Body of pancreas (tissue), 4 donors: ENCODE data around the gene MOG. TPM values are rescaled to one million over a fixed set of nuclear protein-coding genes. Genes with fewer than 3 reads are reported as not detected.

ENCODE experiments used
- ATAC-seq: fragments of 150-250 bp; one replicate; pipeline ENCODE4 v1.9.1; 2016
- DNase-seq, 4 donors: peaks; one replicate each; pipeline ENCODE4 v3.0.0-alpha.2; 2019
- H3K27ac ChIP-seq, 4 donors: fragments of 200-600 bp; sonication (generic); 1 replicate in 3 of 4; 2 replicates in 1 of 4; pipeline versions ENCODE4 v1.5.1 to v1.6.1; 2016 to 2019; ENCODE audit warnings: mild to moderate bottlenecking in 1 of 4, mixed read lengths in 1 of 4, moderate library complexity in 1 of 4
- H3K27me3 ChIP-seq, 2 donors: fragments of 200-600 bp; sonication (generic); one replicate each; pipeline ENCODE4 v1.6.0; 2016; ENCODE audit warnings: mild to moderate bottlenecking in 1 of 2
- H3K36me3 ChIP-seq, 2 donors: fragments of 200-600 bp; sonication (generic); replicated peaks in 1 of 2; 2 replicates each; pipeline ENCODE4 v1.5.1; 2016; ENCODE audit warnings: low read depth in 2 of 2; ENCODE audit not compliant: insufficient read depth in 1 of 2
- H3K4me1 ChIP-seq: fragments of 200-600 bp; sonication (generic); one replicate; pipeline ENCODE4 v1.6.0; 2016
- H3K4me3 ChIP-seq, 2 donors: fragments of 200-600 bp; sonication (generic); 1 replicate in 1 of 2; 2 replicates in 1 of 2; pipeline ENCODE4 v1.5.1; 2016 to 2019
- H3K9me3 ChIP-seq, 3 donors: fragments of 200-600 bp; sonication (generic); 1 replicate in 2 of 3; 2 replicates in 1 of 3; pipeline ENCODE4 v1.5.1; 2016
- CTCF ChIP-seq, 7 experiments: fragments of 450-650 bp in 4 of 7; fragments of 200-600 bp in 3 of 7; sonication (generic) in 3 of 7; IDR thresholded peaks; one replicate each; pipeline ENCODE4 v1.5.1; 2016 to 2019; ENCODE audit warnings: antibody characterized with exemption in 7 of 7
- POLR2A ChIP-seq, 3 donors: fragments of 450-650 bp; IDR thresholded peaks; one replicate each; pipeline ENCODE4 v1.6.1; 2016; ENCODE audit warnings: antibody characterized with exemption in 3 of 3, mild to moderate bottlenecking in 2 of 3
- WGBS, 2 donors: methylation state at CpG; one replicate each; pipeline ENCODE4 v1.1.5; 2017; 5-methylcytosine and 5-hydroxymethylcytosine counted together
- intact Hi-C: fragments of 100-400 bp; cut with DNase I; formaldehyde crosslinking; loops from one replicate; pipeline ENCODE4 v1.15.1; 2023
- total RNA-seq, 2 donors: library from RNA; depleted of rRNA; stranded (reverse); fragments of >200 nt; gene quantifications; one replicate each; pipeline ENCODE4 v1.1.0, GENCODE V29; 2016

MOG gene
- total RNA-seq, 2 donors from 2014 or later, result not detected

DNA sequence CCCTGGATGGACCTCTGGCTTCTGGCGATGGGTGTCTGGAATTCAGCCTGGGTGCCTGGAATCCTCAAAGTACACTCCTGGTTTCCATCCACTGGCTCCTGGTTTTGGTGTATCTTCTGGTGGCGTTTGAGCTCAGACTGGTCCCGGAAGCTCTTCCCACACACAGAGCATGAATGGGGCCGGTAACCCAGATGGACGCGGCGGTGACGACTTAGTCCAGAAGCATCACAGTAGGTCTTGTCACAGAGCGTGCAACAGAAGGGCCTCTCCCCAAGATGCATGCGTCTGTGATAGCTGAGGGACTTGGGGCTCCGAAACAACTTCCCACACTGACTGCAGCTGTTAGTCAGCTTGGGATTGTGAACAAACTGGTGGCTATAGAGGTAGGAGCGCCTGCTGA lies 16.3 kb downstream of the MOG start:
- intact Hi-C loops, result no loop called here
- H3K27ac ChIP-seq, result no peak overlapping the region
- 88% methylated on average over 12 of the region's 12 CpGs for WGBS, 2 donors
- H3K9me3 ChIP-seq, result no peaks in the 10 kb centered on the region
- TF ChIP-seq POLR2A (IDR thresholded peaks at IDR 0.05), result no peak
- TF ChIP-seq CTCF (IDR thresholded peaks at IDR 0.05), result no peak
- ATAC-seq (no peak), DNase-seq (no peak)
- no peaks in the 10 kb centered on the region for H3K27me3 ChIP-seq
- no peaks in the 10 kb centered on the region for H3K4me1 ChIP-seq
- H3K36me3 ChIP-seq, result no peaks in the 10 kb centered on the region
- no peak overlapping the region for H3K4me3 ChIP-seq

GRCh38 chr6:29674008-29674407 lies 17.1 kb downstream of the MOG start:
- Histone ChIP-seq H3K4me1 (no peaks in the 10 kb centered on the region), H3K27ac (no peak overlapping the region), H3K9me3 (no peaks in the 10 kb centered on the region), H3K36me3 (no peaks in the 10 kb centered on the region), H3K27me3 (no peaks in the 10 kb centered on the region), H3K4me3 (no peak overlapping the region)
- DNase-seq (no peak), ATAC-seq (no peak)
- intact Hi-C loops, result no loop called here
- TF ChIP-seq POLR2A (IDR thresholded peaks at IDR 0.05) (no peak), CTCF (IDR thresholded peaks at IDR 0.05) (no peak)
- WGBS, 2 donors, result 80 to 87% methylated on average over 5 of the region's 5 CpGs

GRCh38 chr6:29675561-29675960 lies 18.7 kb downstream of the MOG start:
- Histone ChIP-seq H3K9me3 (no peaks in the 10 kb centered on the region), H3K4me3 (no peak overlapping the region), H3K27me3 (no peaks in the 10 kb centered on the region), H3K36me3 (no peaks in the 10 kb centered on the region), H3K4me1 (no peaks in the 10 kb centered on the region), H3K27ac (no peak overlapping the region)
- TF ChIP-seq POLR2A (IDR thresholded peaks at IDR 0.05) (no peak), CTCF (IDR thresholded peaks at IDR 0.05) (no peak)
- no peak for DNase-seq
- ATAC-seq, result no peak
- 75 to 79% methylated on average over 1 of the region's 1 CpG for WGBS, 2 donors
- intact Hi-C loops, result no loop called here

DNA sequence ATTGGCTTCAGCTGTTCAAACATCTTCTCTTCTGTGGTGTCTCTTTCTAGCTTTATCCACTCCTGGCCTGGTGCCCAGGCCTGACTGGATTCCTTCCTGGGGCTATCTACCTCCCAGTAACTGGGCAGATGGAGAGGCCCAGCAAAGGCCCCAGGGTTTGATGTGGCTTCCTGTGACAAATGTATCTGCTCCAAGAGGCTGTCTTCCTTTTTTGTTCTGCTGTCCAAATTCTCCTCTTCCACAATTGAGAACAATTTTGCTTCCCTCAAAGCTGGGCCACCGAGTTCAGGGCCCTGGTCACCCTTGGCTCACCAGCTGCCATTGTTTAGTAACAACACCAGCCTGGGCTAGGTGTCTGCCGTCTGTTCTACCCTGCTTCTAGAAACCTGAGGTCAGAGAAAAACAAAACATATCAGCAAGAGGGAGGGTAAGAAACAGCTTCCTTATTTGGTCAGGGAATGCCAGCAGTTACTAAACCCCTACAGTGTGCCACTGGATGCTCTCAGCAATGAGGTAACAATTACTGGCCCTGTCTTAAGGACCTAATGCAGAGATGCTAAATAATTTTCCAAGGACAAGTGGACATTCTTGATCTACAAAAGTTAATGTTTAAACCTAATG lies 20.2 kb downstream of the MOG start:
- intact Hi-C loops, result no loop called here
- H3K9me3 ChIP-seq, result no peaks in the 10 kb centered on the region
- ATAC-seq (no peak), DNase-seq (no peak)
- no peaks in the 10 kb centered on the region for H3K4me1 ChIP-seq
- 31 to 42% methylated on average over 2 of the region's 2 CpGs for WGBS, 2 donors
- H3K4me3 ChIP-seq, result no peak overlapping the region
- no peak overlapping the region for H3K27ac ChIP-seq
- TF ChIP-seq CTCF (IDR thresholded peaks at IDR 0.05), result no peak
- TF ChIP-seq POLR2A (IDR thresholded peaks at IDR 0.05), result no peak
- no peaks in the 10 kb centered on the region for H3K36me3 ChIP-seq
- H3K27me3 ChIP-seq, result no peaks in the 10 kb centered on the region

GRCh38 chr6:29678114-29678513 lies 21.2 kb downstream of the MOG start:
- Histone ChIP-seq H3K4me3 (no peak overlapping the region), H3K4me1 (no peaks in the 10 kb centered on the region), H3K27me3 (no peaks in the 10 kb centered on the region), H3K27ac (no peak overlapping the region), H3K36me3 (no peaks in the 10 kb centered on the region), H3K9me3 (no peaks in the 10 kb centered on the region)
- ATAC-seq (no peak), DNase-seq (no peak)
- TF ChIP-seq POLR2A (IDR thresholded peaks at IDR 0.05), result no peak
- no peak for TF ChIP-seq CTCF (IDR thresholded peaks at IDR 0.05)
- intact Hi-C loops, result no loop called here
- 77 to 79% methylated on average over 5 of the region's 5 CpGs for WGBS, 2 donors
